ENCODE measurements around the gene WDR37. TPM values are rescaled to one million over a fixed set of nuclear protein-coding genes. Genes with fewer than 3 reads are reported as not detected.
A peak's percentile ranks its signal among the peaks of the same experiment; 100 is the strongest.

WDR37 gene
- total and polyA plus RNA-seq, 9 of the 15 experiments (the other 6 are each of a cell fraction or from before 2014, with no cell fraction given) = 2.3 to 11.6 (median 6.7) TPM

- TF ChIP-seq ETV6 (IDR thresholded peaks at IDR 0.05; ENCODE audit: borderline replicate concordance in 1 of 2, low read depth in 2 of 2, low read length in 1 of 2) (no peak), ETV6 (CRISPR knock-in tag; IDR thresholded peaks at IDR 0.05; ENCODE audit: borderline replicate concordance) (0 out of 2 replicates have a peak, but pooled peaks have one; percentile 39)
Measured at GRCh38 chr10:1047937-1048336, 8.2 kb upstream of the WDR37 start (continued).

GRCh38 chr10:1048349-1048731 is 7.8 kb upstream of the WDR37 start:
- H3K9me1 ChIP-seq (ENCODE audit: control insufficient read depth, insufficient read depth, low read length) = peaks cover 13% of the 10 kb centered on the region
- H3K9me3 ChIP-seq (replicated peaks; ENCODE audit: control insufficient read depth, insufficient read depth, low read depth, low read length) = no peaks in the 10 kb centered on the region
- H3K4me1 ChIP-seq (replicated peaks in 1 of 2; ENCODE audit: control insufficient read depth in 2 of 2, insufficient read depth in 2 of 2, low read length in 2 of 2) = peaks cover 21 to 31% of the 10 kb centered on the region in 2 experiments
- H2AFZ ChIP-seq (ENCODE audit: low read depth, low read length) = peak overlapping the region; percentile 43; the same call in 1 of the 2 replicates
- ChIA-PET CTCF (ENCODE audit: low intra/inter-chr PET ratio) (no interaction called here), POLR2A (interaction anchor here (0.7 to 3.5 kb wide), 9 partner anchors 9 to 115 kb away, joined by 3 to 25 read pairs (median 4); no protein-coding TSS in a partner anchor)
- BruUV-seq (replicated peaks) = TSS peak; percentile 69
- peak overlapping the region; percentile 100 for H3K4me2 ChIP-seq (ENCODE audit: insufficient read depth, low read length)
- peak overlapping the region; percentile 93 for H3K27ac ChIP-seq (ENCODE audit: extremely low read depth, low read depth, low read length)
- WGBS (ENCODE audit: insufficient coverage, low coverage, missing lambda C conversion rate) = under 1% methylated on average over 28 of the region's 37 CpGs
- ATAC-seq = no peak; the same call in 1 of the 3 replicates
- intact Hi-C loops (cut with micrococcal nuclease) (no loop called here), in situ Hi-C loops (cut with MboI) (no loop called here)
- peak overlapping the region; percentile 94 for H3K4me3 ChIP-seq
- H3K9ac ChIP-seq (ENCODE audit: insufficient read depth in 1 of 2, low read depth in 2 of 2, low read length in 2 of 2) = peak overlapping the region; percentile 89 to 97
- peaks cover 65% of the 10 kb centered on the region for H3K36me3 ChIP-seq (ENCODE audit: control insufficient read depth, insufficient read depth, low read length)
- FAIRE-seq = no peak
- peaks cover 77% of the 10 kb centered on the region for H3K79me2 ChIP-seq (ENCODE audit: control insufficient read depth, insufficient read depth, low read length)
- no peak for DNase-seq (ENCODE audit: extremely low read depth in 1 of 4, low spot score in 3 of 4)
- peaks cover 45% of the 10 kb centered on the region for H4K20me1 ChIP-seq (replicated peaks; ENCODE audit: control insufficient read depth, insufficient read depth, low read length)
- no peaks in the 10 kb centered on the region for H3K27me3 ChIP-seq (ENCODE audit: control insufficient read depth in 2 of 2, insufficient read depth in 2 of 2, low read length in 2 of 2)
- TF ChIP-seq CBFA2T2 (conservative IDR thresholded peaks at IDR 0.05) (no peak), ZNF780A (CRISPR knock-in tag; IDR thresholded peaks at IDR 0.05) (no peak), ARID3A (IDR thresholded peaks at IDR 0.05; ENCODE audit: borderline replicate concordance, low read depth, low read length) (no peak), KLF13 (tag; IDR thresholded peaks at IDR 0.05; ENCODE audit: borderline replicate concordance, low read depth) (no peak), ZFP30 (CRISPR knock-in tag; IDR thresholded peaks at IDR 0.05; ENCODE audit: borderline replicate concordance) (no peak), CREB1 (IDR thresholded peaks at IDR 0.05) (0 out of 2 replicates have a peak, but pooled peaks have one; percentile 60), CREB1 (CRISPR knock-in tag; IDR thresholded peaks at IDR 0.05) (no peak), NR2C2 (CRISPR knock-in tag; IDR thresholded peaks at IDR 0.05) (peak; percentile 52; the same call in 1 of the 2 replicates), NR2C2 (tag; IDR thresholded peaks at IDR 0.05) (no peak), NUFIP1 (IDR thresholded peaks at IDR 0.05; ENCODE audit: partially characterized antibody) (no peak)

Data from K562 (cell line).